Measurements from ENCODE around the gene CFD. TPM values are rescaled to one million over a fixed set of nuclear protein-coding genes. Genes with fewer than 3 reads are reported as not detected.
"Not testable (repeated sequence)": the region's sequence is repeated elsewhere in the genome, so short reads cannot be mapped to it uniquely, and the experiment has no call there.

Gene CFD
- total and polyA plus RNA-seq, 5 donors: 221 to 869 (median 388) TPM

GRCh38 chr19:875265-875879 is 15.9 kb downstream of the CFD start:
- intact Hi-C loops (cut with DNase I): no loop called here

DNA sequence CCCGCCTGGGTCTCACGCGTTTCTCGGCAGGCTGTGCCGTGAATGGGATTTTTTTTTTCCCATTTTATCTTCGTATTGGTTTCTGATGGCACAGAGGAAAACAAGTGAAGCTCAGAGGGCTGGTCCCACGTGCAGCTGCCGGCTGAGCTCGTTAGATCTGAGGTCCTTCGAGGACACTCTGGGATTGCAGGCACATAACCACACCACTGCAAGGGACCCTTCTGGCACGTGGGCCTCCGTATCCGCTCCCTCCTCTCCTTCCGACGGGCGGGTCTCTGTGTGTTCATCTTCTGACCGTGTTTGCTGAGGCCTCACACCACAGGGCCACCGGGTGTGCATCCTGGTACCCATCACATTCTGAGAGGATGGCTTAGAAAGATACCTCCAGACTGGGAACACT is 16.6 kb downstream of the CFD start:
- no peak for DNase-seq
- 76% methylated on average over 18 of the region's 18 CpGs for WGBS
- intact Hi-C loops (cut with DNase I): no loop called here

More at GRCh38 chr19:875265-875879, 15.9 kb downstream of the CFD start:
- no peaks in the 10 kb centered on the region for H3K9me3 ChIP-seq (ENCODE audit: control insufficient read depth, low read length)
- H3K4me1 ChIP-seq (ENCODE audit: control insufficient read depth, insufficient read depth, low read length): no peaks in the 10 kb centered on the region
- H3K27me3 ChIP-seq (ENCODE audit: control insufficient read depth, insufficient read depth): no peaks in the 10 kb centered on the region
- WGBS: 92% methylated on average over 28 of the region's 28 CpGs
- H3K4me3 ChIP-seq (ENCODE audit: low read length): no peak overlapping the region
- ATAC-seq (no peak), DNase-seq (peak in 1 of 3 donors; percentile 11)
- no peak overlapping the region for H3K27ac ChIP-seq (ENCODE audit: low read length)

GRCh38 chr19:876780-877314 is 17.4 kb downstream of the CFD start:
- ATAC-seq (no peak), DNase-seq (peak in 1 of 3 donors; percentile 12)
- Histone ChIP-seq H3K4me1 (ENCODE audit: control insufficient read depth, insufficient read depth, low read length) (no peaks in the 10 kb centered on the region), H3K27ac (ENCODE audit: low read length) (no peak overlapping the region), H3K4me3 (ENCODE audit: low read length) (no peak overlapping the region), H3K9me3 (ENCODE audit: control insufficient read depth, low read length) (no peaks in the 10 kb centered on the region), H3K27me3 (ENCODE audit: control insufficient read depth, insufficient read depth) (no peaks in the 10 kb centered on the region)
- 94% methylated on average over 29 of the region's 29 CpGs for WGBS
- intact Hi-C loops (cut with DNase I): no loop called here

More for the DNA sequence above, 16.6 kb downstream of the CFD start:
- Histone ChIP-seq H3K27ac (ENCODE audit: low read length) (no peak overlapping the region), H3K27me3 (ENCODE audit: control insufficient read depth, insufficient read depth) (no peaks in the 10 kb centered on the region), H3K9me3 (ENCODE audit: control insufficient read depth, low read length) (no peaks in the 10 kb centered on the region), H3K4me3 (ENCODE audit: low read length) (no peak overlapping the region), H3K4me1 (ENCODE audit: control insufficient read depth, insufficient read depth, low read length) (no peaks in the 10 kb centered on the region)
- no peak for ATAC-seq

DNA sequence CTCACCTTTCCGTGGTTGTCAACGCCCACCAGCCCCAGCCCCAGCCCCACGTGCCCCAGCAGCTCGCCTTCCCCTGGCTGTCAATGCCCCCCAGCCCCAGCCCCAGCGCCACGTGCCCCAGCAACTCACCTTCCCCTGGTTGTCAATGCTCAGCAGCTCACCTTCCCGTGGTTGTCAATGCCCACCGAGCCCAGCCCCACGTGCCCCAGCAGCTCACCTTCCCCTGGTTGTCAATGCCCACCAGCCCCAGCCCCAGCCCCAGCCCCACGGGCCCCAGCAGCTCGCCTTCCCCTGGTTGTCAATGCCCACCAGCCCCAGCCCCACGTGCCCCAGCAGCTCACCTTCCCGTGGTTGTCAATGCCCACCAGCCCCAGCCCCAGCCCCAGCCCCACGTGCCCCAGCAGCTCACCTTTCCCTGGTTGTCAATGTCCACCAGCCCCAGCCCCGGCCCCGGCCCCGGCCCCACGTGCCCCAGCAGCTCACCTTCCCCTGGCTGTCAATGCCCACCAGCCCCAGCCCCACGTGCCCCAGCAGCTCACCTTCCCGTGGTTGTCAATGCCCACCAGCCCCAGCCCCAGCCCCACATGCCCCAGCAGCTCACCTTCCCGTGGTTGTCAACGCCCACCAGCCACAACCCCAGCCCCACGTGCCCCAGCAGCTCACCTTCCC is 18.7 kb downstream of the CFD start:
- H3K9me3 ChIP-seq (ENCODE audit: control insufficient read depth, low read length); ATAC-seq; DNase-seq; H3K27me3 ChIP-seq (ENCODE audit: control insufficient read depth, insufficient read depth); intact Hi-C loops (cut with DNase I); H3K27ac ChIP-seq (ENCODE audit: low read length); H3K4me1 ChIP-seq (ENCODE audit: control insufficient read depth, insufficient read depth, low read length); H3K4me3 ChIP-seq (ENCODE audit: low read length): not testable (repeated sequence)
- 92% methylated on average over 23 of the region's 23 CpGs for WGBS

DNA sequence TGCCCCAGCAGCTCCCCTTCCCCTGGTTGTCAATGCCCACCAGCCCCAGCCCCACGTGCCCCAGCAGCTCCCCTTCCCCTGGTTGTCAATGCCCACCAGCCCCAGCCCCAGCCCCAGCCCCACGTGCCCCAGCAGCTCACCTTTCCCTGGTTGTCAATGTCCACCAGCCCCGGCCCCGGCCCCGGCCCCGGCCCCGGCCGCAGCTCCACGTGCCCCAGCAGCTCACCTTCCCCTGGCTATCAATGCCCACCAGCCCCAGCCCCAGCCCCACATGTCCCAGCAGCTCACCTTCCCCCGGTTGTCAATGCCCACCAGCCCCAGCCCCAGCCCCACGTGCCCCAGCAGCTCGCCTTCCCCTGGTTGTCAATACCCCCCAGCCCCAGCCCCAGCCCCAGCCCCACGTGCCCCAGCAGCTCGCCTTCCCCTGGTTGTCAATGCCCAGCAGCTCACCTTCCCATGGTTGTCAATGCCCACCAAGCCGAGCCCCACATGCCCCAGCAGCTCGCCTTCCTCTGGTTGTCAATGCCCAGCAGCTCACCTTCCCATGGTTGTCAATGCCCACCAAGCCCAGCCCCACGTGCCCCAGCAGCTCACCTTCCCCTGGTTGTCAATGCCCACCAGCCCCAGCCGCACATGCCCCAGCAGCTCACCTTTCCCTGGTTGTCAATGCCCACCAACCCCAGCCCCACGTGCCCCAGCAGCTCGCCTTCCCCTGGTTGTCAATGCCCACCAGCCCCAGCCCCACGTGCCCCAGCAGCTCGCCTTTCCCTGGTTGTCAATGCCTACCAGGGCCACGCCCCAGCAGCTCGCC is 19.5 kb downstream of the CFD start:
- 90% methylated on average over 24 of the region's 24 CpGs for WGBS
- intact Hi-C loops (cut with DNase I): not testable (repeated sequence)

DNA sequence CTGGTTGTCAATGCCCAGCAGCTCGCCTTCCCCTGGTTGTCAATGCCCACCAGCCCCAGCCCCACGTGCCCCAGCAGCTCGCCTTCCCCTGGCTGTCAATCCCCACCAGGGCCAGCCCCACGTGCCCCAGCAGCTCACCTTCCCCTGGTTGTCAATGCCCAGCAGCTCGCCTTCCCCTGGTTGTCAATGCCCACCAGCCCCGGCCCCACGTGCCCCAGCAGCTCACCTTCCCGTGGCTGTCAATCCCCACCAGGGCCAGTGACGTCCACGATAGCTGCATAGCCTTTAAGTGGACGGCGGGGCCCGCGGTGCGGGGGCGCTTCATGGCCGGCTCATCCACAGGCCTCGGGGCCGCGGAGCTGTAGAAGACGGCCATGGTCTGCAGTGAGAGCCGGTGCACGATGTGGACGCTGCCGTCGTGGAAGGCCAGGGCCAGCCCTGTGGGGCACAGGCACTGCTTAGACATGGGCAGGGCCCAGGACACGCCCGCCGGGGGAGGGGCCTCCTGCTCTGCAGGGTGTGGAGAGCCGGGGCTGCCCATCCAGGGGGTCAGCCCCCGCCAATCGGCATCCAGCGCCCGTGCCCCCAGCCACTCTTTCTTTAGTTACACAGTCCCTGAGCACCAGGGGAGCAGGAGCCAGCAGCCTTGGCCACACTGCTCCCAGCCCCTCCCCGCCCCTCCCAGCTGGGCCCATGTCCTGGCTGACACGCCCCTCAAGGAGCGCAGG is 20.4 kb downstream of the CFD start:
- no peak overlapping the region for H3K4me3 ChIP-seq (ENCODE audit: low read length)
- WGBS: 88% methylated on average over 37 of the region's 37 CpGs
- DNase-seq (peak in 1 of 3 donors; percentile 50), ATAC-seq (no peak)
- no peaks in the 10 kb centered on the region for H3K9me3 ChIP-seq (ENCODE audit: control insufficient read depth, low read length)
- intact Hi-C loops (cut with DNase I): no loop called here
- H3K27ac ChIP-seq (ENCODE audit: low read length): no peak overlapping the region
- no peaks in the 10 kb centered on the region for H3K4me1 ChIP-seq (ENCODE audit: control insufficient read depth, insufficient read depth, low read length)
- H3K27me3 ChIP-seq (ENCODE audit: control insufficient read depth, insufficient read depth): no peaks in the 10 kb centered on the region

More for the DNA sequence above, 19.5 kb downstream of the CFD start:
- H3K9me3 ChIP-seq (ENCODE audit: control insufficient read depth, low read length); H3K4me1 ChIP-seq (ENCODE audit: control insufficient read depth, insufficient read depth, low read length); H3K4me3 ChIP-seq (ENCODE audit: low read length); H3K27ac ChIP-seq (ENCODE audit: low read length); H3K27me3 ChIP-seq (ENCODE audit: control insufficient read depth, insufficient read depth); ATAC-seq: not testable (repeated sequence)
- peak in 1 of 3 donors; percentile 51 for DNase-seq

DNA sequence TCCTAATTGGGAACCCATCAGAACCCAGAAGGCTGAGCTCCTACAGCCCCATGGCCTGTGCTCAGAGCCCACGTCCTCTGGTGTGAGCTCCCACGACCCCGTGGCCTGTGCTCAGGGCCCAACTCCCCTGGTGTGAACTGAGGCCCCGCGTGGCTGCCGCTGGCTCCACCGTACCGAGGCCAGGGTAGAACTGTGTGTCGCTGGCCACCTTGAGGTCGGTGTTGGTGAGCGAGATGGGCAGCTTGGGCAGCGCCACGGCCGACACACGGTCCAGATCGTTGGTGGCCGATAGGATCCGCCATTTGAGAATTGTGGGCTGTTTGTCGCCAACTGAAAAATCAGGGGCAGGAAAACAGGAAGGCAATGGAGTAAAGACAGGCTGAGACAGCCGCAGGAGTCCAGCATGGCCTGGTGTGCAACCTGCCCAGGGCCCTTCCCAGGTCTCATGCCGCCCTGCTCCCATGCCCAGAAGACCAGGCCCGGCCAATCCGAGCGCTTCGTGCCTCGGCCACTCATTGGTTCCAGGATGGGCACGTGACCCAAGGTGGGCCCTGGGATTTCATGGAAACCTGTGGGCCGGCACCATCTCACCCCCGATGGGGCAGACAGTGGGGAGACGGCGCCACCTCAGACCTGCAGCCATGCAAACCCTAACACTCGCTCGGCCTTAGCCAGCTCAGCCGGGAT is 22.1 kb downstream of the CFD start:
- WGBS: 97% methylated on average over 34 of the region's 34 CpGs
- intact Hi-C loops (cut with DNase I): no loop called here
- no peak overlapping the region for H3K4me3 ChIP-seq (ENCODE audit: low read length)
- no peak overlapping the region for H3K27ac ChIP-seq (ENCODE audit: low read length)
- H3K27me3 ChIP-seq (ENCODE audit: control insufficient read depth, insufficient read depth): no peaks in the 10 kb centered on the region
- DNase-seq (no peak), ATAC-seq (no peak)
- H3K9me3 ChIP-seq (ENCODE audit: control insufficient read depth, low read length): no peaks in the 10 kb centered on the region
- no peaks in the 10 kb centered on the region for H3K4me1 ChIP-seq (ENCODE audit: control insufficient read depth, insufficient read depth, low read length)

DNA sequence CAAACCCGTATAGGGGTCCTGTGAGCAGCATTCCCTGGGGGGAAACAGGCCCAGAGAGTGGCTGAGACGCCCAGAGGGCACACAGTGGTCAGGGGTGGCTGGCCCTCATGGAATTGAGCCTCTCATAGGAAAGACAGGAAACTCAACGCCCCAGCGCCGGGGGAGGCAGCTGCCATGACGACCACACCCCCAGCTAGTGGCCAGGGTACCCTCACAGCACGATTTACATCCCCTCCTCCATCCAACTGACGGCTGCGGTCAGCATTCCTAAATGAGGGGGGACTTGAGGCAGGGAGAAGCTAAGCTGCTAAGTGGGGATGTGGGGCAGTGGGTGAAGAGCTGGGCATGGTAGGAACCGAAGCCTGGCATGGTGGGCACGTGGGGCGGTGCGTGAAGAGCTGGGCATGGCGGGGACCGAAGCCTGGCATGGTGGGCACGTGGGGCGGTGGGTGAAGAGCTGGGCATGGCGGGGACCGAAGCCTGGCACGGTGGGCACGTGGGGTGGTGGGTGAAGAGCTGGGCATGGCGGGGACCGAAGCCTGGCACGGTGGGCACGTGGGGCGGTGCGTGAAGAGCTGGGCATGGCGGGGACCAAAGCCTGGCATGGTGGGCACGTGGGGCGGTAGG is 23.5 kb downstream of the CFD start:
- 95% methylated on average over 26 of the region's 30 CpGs for WGBS
- H3K4me3 ChIP-seq (ENCODE audit: low read length): no peak overlapping the region
- no peaks in the 10 kb centered on the region for H3K27me3 ChIP-seq (ENCODE audit: control insufficient read depth, insufficient read depth)
- H3K27ac ChIP-seq (ENCODE audit: low read length): no peak overlapping the region
- no peaks in the 10 kb centered on the region for H3K4me1 ChIP-seq (ENCODE audit: control insufficient read depth, insufficient read depth, low read length)
- H3K9me3 ChIP-seq (ENCODE audit: control insufficient read depth, low read length): no peaks in the 10 kb centered on the region
- intact Hi-C loops (cut with DNase I): no loop called here
- DNase-seq (peak in 1 of 3 donors; percentile 39), ATAC-seq (no peak)

- 93% methylated on average over 22 of the region's 22 CpGs for whole genome bisulfite sequencing
- ATAC-seq (no peak), DNase-seq (peak in 1 of 3 donors; percentile 28)
- H3K9me3 ChIP-seq (ENCODE audit: control insufficient read depth, low read length): no peaks in the 10 kb centered on the region
- no peaks in the 10 kb centered on the region for H3K4me1 ChIP-seq (ENCODE audit: control insufficient read depth, insufficient read depth, low read length)
- no peaks in the 10 kb centered on the region for H3K27me3 ChIP-seq (ENCODE audit: control insufficient read depth, insufficient read depth)
- intact Hi-C loops (cut with DNase I): no loop called here
- H3K4me3 ChIP-seq (ENCODE audit: low read length): no peak overlapping the region
- no peak overlapping the region for H3K27ac ChIP-seq (ENCODE audit: low read length)
These were observed 24.3 kb downstream of the CFD start for GRCh38 chr19:883661-884211.

All from right cardiac atrium (tissue), 5 donors.